HG02870 (cell line): Measurements from ENCODE around the gene RGMB.

Source experiments
- ATAC-seq: cut with Tn5 transposase; IDR thresholded peaks from one replicate; pipeline ENCODE4 v1.9.1; 2021; ENCODE audit warnings: mild to moderate bottlenecking, moderate library complexity; ENCODE audit not compliant: unreplicated experiment

The RGMB gene

DNA sequence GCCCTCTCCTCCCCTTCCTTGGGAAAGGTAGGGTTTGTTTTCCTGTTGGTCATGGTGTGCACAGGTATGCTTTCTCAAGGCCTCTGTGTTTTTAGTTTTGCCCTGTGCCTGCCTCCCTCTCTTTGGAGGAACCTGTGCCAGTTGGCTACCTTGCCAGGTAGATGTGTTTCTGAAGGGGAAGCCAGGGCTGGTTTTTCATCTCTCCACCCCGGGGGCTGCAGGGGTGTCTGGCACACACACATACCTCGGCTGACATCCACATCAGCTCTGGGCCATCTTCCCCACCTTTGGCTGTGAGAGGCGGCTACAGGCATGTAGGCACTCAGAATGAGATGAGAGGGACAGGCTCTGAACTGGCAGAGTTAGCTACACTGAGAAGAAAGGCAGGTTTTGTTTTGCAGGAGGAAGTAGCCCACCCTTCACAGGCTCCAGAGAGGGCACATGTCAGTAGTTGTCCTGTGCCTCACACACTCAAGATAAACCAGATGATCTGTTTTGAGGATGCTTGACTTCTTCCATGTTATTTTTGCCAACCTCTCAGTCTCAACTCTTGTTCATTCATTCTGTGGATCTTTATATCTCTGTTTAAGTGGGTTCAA, 9.7 kb downstream of the RGMB start:
- ATAC-seq, result no peak

GRCh38 chr5:98784411-98784810, 10.9 kb downstream of the RGMB start:
- no peak for ATAC-seq

- no peak for ATAC-seq
Measured at GRCh38 chr5:98785244-98785643, 11.8 kb downstream of the RGMB start.

DNA sequence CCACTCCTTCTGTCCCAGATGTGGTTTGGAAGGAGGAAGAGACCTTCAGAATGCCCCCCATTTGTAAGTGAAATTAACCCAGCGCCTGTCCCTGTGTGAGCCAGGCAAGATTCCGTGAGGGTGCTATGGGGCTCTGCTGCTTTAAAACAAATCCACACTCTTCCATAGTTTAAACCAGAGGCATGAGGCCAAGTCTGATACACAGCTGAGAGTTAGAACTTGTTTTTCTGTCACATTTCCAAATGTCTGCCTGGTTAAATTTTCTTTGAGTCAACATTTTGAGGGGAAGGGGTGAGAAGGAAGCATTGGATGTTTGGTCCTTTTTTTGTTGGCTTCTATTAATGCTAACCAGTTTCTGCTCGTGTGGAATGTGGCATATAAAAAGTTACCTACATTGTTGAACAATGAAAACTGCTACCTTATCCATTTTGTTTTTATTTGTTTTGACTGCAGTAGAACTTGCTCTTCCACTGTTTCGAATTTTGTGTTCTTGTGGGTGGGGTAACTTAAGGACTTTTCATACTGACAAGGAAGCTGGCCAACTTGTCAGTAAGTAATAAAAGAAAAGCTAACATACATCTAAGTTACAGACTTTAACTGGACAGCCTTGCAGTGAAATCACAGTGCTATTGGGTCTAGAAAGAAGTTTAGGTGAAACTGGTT, 12.9 kb downstream of the RGMB start:
- no peak for ATAC-seq

DNA sequence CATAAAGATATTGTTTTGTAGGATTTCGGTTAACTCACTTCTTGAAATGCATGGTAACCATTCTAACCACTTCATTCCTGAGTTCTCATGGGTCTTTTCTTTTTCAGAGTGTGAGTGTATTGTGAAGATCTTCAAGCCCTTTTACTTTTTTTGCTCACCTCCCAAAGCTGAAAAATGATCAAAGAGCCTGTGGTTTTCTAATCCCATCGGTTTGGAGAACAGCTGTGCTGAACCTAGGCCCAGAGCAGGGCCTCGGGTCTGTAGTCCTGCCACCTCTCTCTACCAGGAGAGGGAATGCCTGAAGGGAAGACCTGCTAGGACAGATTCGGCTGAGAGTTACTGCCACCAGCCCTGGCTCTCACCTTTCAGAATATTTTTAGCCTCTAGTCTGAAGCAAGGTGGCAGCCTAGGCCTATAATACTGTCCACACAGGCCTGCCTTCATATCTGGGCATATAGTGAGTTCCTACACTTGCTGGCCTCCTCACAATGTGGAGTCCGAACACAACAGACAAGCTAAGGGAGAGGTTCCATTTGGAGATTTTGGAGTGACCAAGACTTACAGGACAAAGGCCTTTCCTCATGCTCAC, 13.8 kb downstream of the RGMB start:
- no peak for ATAC-seq

- no peak for ATAC-seq
Measured at GRCh38 chr5:98789029-98789428, 15.6 kb downstream of the RGMB start.

DNA sequence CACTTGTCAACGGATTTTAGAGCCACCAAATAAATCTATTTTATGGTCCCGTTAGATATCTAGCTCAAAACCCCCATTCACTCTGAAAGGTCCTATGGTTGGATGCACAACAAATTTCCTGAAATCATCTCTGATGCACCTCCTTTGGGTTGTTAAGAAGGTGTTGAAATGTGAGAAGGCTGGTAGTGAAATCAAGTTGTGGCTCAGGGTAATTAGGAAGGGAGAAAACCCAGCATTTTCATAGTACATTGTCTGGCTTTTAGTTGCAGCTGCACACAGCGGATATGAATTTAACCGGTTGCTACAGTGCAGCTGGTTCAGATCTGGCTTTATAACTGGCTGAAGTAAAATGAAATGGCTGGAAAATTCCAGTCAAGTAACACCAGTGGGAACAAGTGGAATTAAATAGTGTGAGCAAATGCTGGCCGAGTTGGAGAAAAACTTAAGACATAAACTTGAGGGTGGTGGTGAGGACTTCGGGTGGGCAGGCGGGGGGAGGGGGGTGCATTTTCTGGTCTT, 17.6 kb downstream of the RGMB start:
- no peak for ATAC-seq

DNA sequence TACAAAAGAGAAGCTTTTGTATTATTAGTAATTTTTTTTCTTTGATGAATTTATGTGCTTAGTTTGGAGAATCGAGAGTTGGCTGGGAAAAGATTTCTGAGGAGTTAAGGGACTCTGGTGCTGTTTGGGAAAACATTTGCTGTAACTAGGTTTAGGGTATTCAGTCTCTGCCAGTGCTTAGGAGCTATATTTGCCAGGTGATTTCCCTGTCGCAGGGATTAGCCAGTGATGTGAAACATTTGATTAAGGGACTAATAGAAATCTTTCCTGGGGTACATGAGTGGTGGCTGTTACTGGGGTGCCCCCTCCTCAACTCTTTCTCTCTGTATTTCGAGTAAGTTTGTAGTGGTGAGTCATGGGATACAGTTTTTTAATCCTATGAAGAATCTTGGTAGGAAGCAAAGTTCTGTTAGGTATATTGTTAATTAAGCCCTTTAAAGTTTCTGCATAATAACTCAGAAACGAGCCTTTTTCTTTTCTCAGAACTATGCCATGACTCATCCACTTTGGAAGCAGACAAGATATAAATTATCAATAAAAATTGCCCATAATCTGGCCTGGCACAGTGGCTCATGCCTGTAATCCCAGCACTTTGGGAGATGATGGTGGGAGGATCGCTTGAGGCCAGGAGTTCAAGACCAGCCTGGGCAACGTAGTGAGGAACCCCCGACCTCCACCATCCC, 18.6 kb downstream of the RGMB start:
- ATAC-seq, result no peak

- ATAC-seq, result no peak
Measured at GRCh38 chr5:98793223-98793622, 19.8 kb downstream of the RGMB start.

DNA sequence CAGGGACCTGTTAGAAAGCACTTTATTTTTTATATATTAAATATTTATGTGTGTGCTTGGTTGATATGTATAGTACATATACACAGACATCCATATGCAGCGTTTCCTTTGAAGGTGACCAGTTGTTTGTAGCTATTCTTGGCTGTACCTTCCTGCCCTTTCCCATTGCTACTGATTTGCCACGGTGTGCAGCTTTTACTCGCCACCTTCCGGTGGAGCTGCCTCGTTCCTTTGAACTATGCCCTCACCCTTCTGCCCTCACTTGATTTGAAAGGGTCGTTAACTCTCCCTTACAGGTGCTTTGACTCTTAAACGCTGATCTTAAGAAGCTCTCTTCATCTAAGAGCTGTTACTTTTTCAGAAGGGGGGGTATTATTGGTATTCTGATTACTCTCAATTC, 20.5 kb downstream of the RGMB start:
- ATAC-seq, result no peak

DNA sequence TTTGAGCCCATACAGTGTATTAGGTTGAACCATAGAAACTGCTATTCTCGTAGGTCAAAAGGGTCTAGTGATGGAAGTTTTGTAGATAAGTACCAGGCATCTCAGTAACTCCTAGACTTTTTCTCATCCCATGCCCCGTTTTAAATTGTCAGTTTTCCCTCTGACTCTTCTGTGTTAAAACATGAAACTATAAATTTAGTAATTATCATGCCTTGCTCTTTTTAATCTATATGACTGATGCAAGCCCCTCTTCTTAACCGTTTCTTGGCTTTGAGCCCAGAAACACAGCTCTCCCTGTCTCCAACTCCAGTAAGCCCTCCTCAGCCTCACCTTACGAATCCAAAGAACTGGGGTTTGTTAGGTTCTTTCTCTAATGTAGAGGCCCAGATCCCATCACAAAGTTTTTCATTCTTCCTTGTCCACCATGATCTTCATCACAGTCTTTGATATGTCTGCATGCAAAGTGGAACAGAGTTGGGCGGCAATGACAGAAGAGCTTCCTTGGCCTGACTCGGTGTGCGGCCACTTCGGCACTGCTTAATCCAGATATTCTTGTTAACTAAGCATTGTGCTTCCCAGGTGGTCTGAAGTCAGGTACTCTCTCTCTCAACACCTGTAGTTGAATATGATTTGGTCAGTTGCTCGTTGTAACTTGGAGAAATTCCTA, 21.1 kb downstream of the RGMB start:
- ATAC-seq, result no peak

GRCh38 chr5:98795243-98795642, 21.8 kb downstream of the RGMB start:
- ATAC-seq, result no peak

GRCh38 chr5:98796197-98796972, 22.9 kb downstream of the RGMB start:
- peak; percentile 81 for ATAC-seq

GRCh38 chr5:98798371-98798770, 24.9 kb downstream of the RGMB start:
- no peak for ATAC-seq

DNA sequence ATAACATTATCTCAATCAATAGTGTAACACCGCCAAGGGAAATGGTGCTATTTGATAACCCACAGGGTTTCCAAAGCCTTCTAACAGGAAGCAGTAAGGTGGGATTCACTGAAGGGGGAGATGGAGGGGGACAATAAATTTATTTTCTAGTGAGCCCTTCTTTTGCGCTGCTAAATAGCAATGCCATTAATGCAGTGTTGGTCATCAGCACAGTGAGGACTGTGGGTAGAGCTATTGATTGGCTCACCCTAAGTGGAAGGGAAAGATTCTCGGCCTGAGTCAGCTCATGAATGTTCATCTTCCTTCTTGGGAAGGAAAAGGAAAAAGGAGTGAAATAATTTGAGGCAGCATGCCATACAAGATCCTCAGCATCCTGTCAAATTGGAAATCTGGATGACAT, 25.4 kb downstream of the RGMB start:
- no peak for ATAC-seq

DNA sequence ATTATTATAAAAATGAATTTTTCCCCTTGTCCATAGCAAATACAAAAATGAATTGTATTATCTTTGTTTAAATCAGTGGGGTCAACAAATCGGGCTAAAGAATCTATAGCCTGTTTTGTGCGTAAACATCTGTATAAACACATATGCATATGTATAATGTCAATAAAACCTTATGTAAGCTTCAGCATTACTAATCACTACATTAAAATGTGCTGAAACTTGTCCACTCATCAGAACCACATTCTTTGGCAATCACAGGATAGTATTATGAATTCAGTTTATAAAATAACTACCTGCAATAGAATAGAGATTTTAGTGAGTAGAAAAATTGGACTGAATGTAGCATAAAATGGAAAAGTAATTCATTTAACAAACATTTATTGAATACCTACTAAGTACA, 30.6 kb downstream of the RGMB start:
- no peak for ATAC-seq

GRCh38 chr5:98805070-98805469, 31.6 kb downstream of the RGMB start:
- no peak for ATAC-seq

DNA sequence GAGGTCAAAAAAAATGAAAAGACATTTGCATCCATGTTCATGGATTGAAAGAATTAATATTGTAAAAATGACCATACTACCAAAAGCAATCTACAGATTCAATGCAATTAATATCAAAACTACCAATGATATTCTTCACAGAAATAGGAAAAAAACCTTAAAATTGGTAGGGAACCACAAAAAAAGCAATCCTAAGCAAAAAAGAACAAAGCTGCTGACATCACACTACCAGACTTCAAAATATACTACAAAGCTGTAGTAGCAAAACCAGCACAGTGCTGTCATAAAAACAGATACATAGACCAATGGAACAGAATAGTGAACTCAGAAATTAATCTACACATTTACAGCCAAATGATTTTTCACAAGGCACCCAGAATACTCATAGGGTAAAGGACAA, 34.3 kb downstream of the RGMB start:
- ATAC-seq, result no peak

DNA sequence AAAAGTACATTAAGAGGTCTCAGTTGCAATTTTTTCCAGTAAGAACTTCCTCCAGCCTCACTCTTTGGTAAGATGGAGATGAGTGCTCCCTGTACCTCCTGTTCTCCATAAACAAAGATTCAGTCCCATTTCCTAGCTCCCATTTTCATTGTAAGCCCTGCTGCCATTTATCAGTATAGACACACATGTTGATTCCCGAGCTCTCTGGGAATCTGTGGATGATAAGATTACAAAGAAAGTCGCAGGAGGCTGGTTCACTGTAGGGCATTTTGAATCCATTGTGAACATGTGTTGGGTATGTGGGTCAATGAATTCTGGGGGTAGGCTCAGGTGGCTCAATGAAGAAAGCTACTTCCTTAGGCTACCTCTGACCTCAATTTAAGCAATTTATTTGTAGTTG, 36.7 kb downstream of the RGMB start:
- ATAC-seq, result no peak

DNA sequence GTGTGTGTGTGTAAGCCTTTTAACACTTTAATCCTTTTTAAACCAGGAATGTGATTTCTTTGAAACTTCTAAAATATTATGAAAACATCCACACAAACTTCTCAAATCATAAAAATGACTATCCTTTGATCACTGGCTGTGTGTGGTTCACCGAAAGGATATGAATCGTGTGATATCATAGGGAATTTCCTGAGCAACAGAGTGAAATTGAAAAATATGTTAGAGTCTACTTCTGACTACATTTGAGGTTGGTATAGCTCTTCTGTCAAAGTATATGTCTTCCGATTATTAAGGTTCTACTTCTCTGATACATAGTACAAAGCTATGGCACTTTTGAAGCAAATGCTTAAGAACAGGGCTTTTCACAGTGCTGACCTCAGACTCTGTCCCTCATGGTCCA, 40.3 kb downstream of the RGMB start:
- peak; percentile 59 for ATAC-seq
